A673 (cell line): ENCODE measurements around the gene CCDC116.

Experiments
- EZH2 ChIP-seq: fragments of 200-600 bp; sonication (generic); IDR thresholded peaks from 2 replicates; pipeline ENCODE4 v1.6.1; 2017; ENCODE audit warnings: borderline replicate concordance, low read depth, mild to moderate bottlenecking, mixed read lengths, antibody characterized with exemption, low read length; ENCODE audit not compliant: poor library complexity, severe bottlenecking
- TF ChIP-seq, protein P1 (sequence below): fragments of 300-800, 200-600 bp; sonication (generic); conservative IDR thresholded peaks from 2 replicates; pipeline ENCODE4 v1.5.1; 2017; ENCODE audit warnings: low read depth, mild to moderate bottlenecking, antibody characterized with exemption, low read length, moderate library complexity, mixed read lengths

DNA sequence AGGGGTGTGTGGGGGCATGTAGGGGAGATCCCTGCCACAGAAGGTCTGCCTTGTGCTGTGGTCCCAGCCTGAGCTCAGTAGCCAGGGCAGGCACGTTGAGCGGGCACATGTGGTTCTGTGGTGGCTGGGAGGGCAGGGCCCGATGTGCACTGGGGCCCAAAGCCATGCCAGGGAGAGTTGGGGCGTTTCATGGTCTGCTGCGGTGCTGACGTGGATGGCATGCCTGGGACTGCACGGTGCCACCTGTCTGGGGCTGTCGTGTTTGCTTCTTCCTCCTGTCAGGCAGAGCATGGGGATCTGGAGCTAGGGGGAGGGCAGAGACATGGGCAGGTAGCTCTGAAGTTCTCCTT lies 52.6 kb downstream of the CCDC116 start:
- TF ChIP-seq, protein P1, sequence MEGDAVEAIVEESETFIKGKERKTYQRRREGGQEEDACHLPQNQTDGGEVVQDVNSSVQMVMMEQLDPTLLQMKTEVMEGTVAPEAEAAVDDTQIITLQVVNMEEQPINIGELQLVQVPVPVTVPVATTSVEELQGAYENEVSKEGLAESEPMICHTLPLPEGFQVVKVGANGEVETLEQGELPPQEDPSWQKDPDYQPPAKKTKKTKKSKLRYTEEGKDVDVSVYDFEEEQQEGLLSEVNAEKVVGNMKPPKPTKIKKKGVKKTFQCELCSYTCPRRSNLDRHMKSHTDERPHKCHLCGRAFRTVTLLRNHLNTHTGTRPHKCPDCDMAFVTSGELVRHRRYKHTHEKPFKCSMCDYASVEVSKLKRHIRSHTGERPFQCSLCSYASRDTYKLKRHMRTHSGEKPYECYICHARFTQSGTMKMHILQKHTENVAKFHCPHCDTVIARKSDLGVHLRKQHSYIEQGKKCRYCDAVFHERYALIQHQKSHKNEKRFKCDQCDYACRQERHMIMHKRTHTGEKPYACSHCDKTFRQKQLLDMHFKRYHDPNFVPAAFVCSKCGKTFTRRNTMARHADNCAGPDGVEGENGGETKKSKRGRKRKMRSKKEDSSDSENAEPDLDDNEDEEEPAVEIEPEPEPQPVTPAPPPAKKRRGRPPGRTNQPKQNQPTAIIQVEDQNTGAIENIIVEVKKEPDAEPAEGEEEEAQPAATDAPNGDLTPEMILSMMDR, result no peak
- TF ChIP-seq EZH2, result no peak
